HG03196 (cell line): ENCODE measurements around the gene KLHL18.
"Not testable (repeated sequence)": the region's sequence is repeated elsewhere in the genome, so short reads cannot be mapped to it uniquely, and the experiment has no call there.

Source experiments
- ATAC-seq: cut with Tn5 transposase; IDR thresholded peaks from one replicate; pipeline ENCODE4 v1.9.1; 2021; ENCODE audit not compliant: unreplicated experiment

Gene KLHL18

DNA sequence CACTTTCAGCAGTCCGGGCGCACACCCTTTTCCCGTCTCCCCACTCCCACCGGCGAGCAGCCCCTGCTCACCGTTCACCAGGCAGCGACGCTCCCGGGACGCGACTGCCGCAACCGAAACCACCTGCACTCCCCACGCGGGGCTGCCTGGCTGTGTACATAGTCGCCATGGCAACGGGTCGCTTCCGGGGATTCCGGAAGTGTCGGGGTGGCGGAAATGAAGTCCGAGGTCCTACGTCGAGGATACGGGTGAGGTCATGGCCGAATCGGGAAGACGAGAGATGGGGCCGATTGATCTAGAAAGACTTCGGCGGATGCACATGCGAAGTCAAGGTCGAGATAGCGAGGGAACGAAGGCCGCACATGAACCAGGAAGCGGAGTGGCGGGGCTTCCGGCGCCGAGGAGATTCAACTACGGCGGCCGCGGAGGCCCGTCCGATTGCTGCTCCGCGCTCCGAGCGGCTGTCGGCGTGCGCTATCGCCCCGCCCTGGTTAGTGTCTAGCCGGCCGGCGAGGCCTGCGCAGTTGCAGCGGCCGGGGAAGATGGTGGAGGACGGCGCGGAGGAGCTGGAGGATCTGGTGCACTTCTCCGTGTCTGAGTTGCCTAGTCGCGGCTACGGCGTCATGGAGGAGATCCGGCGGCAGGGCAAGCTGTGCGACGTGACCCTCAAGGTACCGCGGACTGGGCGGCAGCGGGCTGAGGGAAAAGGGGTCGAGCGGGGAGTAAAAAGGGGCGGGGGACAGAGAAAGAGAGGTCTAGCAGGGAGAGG is at the start of gene KLHL18, which contains the start of gene KIF9:
Gene KLHL18, plus strand, starts transcription at position 521 of the 769 bp plus-strand sequence. Its CDS starts 22 bp downstream, at position 543.
Gene KIF9, minus strand, starts transcription at position 376 of the 769 bp plus-strand sequence. CDS start 5,425 bp downstream, outside the sequence.
- peak; percentile 83 for ATAC-seq

DNA sequence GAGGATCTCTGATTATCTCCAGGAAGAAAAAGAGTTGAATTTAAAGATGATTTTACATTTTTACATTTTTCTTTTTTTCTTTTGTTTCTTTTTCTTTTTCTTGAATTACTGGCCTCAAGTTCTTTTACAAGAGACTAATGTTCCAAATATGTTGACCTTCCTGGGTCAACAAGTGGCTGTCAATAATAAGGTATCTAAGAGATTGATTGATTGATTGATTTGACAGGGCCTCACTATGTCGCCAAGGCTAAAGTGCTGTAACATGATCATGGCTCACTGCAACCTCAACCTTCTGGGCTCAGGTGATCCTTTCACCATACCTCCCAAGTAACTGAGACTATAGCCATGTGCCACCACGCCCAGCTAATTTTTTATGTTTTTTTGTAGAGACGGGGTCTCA is 44.7 kb upstream of the KLHL18 start:
- no peak for ATAC-seq

DNA sequence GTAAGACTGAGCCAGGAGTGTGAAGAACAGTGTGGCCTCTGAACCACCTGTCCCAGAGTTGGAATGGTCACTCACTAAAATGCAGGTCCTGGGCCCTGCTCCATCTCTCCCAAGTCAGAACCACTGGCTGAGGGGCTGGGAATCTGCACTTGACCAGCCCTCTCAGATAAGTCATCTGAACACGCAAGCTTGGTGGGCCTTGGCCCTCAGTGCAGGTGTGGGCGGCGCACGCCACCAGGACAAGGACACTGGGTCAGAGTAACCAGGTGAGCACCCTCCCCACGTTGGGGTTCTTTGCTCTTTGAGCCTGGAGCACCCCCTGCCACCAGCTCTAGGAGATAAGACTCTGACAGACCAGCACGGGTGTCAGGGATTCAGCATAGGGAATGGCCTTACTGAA is 42.8 kb upstream of the KLHL18 start:
- ATAC-seq: no peak

DNA sequence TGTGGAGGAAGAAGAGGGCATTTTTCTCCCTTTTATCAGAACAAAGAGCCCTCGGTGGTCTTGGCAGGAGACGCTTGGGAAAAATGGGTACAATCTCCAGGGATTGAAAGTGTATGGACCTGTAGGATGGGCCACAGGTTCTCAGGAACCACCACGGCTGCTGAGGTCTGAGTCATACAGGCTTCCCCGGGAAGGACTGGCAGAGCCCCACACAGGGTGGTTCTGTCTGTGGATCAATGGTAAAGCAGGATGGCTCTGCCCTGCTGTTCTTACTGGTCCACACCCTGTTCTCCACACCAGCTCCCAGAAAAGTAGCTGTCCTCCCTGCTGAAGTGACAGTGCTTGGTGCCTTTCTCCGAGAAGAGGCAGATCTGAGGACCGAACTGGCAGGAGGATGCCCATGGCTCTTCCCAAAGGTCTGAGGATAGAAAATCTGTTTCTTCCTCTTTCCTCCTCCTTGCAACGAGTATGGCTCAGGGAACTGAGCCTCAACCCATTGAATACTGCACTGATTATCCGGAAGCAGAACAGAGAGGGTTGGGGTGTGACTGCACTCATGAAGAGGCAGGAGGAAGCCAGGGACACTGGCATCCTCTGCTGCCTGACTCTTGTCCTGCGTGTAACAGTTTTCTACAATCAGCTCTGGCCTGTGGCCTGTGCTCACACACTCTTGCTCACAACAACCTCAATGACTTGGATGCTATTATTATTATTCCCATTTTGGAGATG is 39.2 kb upstream of the KLHL18 start:
- no peak for ATAC-seq

DNA sequence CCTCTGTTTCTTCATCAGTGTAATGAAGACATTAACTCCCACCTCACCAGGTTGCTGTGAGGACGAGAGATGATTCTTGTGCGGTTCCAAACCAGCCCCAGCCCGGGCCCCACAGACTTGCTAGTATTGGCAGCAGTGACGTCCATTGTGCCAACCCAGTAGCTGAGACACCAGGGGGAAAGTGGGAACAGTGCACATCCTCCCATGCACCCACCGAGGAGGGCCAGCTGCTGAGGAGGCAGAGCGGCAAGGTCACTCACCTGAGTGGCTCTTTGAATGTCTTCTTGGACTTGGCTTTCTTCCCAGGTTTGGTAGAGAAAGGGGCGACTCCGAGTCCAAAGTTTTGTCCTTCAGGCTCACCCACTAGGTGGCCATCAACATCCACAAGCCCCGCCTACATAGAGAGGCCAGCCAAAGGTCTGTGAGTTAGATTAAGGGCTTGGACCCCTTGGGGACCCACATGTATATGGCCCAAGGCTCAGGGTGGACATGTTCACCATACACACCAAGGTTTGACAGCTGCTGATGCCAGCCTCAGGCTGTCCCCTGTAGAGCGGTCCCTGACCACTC is 38.1 kb upstream of the KLHL18 start:
- ATAC-seq: no peak

DNA sequence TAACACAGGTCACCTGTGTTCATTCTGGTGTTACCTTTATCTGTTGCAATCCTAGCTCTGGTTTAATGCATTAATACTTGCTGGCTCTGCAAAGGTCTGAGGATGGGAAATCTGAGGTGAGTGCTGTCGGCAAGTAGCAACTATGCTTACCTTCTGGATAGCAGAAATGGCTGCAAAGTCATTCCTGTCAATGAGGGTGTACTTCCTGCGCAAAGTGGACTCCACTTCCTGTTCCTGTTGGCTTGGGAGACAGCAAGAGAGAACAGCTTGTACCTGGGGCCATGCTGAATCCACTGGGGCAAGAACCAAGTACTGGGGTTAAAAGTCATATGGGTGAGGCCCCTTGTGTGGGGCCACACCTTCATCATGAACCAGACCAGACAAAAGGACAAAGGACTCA is 37.5 kb upstream of the KLHL18 start:
- ATAC-seq: no peak

DNA sequence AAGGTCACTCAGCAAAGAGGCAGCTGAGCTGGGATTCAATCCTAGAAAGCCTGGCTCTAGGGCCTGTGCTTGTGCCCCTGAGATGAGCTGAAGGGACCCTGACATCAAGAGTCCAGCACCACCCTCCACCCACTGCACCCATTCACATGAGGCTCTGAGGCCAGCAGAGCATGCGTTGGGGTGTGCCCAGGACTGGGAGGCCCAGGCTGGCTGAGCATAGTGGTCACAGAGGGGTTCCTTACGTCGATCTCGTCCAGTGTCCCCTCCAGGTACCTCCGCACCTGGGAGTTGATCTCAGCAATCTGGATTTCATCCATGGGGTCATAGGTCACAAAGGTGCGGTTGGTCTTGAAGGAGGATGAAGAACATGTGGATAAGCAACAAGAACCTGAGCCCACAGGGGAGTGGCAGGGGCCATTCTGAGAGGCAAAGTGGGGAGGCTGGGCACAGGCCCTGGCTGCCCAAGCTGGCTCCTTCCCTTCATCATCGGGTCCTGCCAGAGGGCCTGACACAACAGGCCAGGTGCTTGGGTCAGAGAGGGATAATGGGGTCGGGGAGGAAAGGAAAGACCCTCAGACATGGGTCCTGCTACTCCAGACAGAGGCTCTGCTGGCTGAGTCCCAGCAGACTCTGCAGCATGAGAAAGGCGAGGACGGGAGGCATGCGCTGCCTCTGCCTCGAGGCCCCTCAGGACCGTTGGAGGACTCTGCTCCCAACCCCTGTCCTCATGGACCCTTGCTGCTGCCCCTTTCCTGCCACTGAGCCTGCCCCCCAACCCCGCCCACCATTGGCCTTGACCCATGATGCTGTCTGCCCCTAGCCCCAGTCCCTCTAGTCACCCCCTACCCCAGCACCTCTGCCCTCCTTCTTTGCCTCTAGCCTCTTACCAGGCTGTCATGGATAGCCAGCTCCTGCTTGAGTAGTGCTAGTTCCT is 35.3 kb upstream of the KLHL18 start:
- ATAC-seq: no peak

DNA sequence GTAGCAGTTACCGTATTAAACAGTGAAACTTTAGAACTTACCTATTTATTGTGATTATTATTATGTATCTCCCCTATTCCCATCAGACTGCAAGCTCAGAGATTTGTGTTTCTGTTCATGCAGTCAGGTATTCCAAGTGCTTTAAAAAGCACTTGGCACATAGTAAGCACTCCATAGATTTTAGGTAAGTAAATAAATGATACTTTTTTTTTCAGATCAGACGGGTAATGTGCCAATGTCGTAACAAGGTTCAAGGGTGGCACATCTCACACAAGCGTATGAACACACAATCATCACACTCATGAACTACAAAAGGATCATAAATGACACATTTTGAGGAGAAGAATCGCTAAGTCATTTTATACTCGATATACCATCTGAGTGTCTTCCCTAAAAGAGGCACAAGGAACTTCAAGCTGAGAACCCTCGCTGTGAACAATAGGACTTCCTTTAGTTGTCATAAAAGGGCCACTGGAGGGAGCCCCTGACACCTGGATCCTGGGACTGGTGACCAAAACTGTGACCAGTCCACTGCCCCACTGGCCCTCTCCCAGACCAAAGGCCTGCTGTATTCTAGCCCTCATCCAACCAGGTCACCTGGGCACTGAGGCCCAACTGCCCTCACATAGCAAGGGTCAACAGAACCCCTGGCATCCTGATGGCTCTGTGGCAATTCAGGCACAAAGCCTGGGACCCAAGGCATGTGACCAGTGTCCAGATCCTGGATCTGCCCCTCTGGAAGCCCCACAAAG is 32.3 kb upstream of the KLHL18 start:
- no peak for ATAC-seq

DNA sequence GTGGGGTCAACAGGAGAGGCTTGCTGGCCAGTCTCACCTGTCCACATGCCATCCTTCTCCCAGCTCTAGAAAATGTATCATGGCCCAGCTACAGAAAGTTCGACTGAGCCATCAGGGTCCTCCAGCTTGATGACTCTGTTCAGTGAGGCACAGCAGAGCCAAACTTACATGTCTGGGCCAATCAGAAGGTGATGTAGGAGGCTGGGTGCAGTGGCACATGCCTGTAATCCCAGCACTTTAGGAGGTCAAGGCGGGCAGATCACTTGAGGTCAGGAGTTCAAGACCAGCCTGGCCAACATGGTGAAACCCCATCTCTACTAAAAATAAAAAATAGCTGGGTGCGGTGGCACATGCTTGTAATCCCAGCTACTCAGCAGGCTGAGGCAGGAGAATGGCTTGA is 31.7 kb upstream of the KLHL18 start:
- ATAC-seq: not testable (repeated sequence)

DNA sequence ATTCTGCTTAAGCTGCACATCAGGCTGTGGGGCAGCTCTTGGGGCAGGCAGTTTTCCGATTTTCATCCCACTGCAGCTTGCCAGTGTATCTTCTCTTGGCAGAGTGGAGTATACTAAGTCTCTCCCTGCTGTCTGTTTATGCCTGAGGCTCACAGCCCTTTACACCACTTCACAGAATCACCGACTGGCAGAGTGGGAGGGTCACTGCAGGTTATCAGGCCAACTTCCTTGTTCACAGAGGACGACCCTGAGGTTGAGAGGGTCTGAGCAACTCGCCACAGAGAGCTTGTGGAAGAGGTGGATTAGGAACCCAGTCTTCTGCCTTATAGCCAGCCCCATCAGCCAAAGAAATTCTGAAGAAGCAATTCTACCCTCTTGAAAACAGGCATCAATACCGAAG is 31.1 kb upstream of the KLHL18 start:
- no peak for ATAC-seq

DNA sequence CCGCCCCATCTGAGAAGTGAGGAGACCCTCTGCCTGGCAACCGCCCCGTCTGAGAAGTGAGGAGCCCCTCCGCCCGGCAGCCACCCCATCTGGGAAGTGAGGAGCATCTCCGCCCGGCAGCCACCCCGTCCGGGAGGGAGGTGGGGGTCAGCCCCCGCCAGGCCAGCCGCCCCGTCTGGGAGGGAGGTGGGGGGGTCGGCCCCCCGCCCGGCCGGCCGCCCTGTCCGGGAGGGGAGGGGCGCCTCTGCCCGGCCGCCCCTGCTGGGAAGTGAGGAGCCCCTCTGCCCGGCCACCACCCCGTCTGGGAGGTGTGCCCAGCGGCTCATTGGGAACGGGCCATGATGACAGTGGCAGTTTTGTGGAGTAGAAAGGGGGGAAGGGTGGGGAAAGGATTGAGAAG is 26.4 kb upstream of the KLHL18 start:
- not testable (repeated sequence) for ATAC-seq

DNA sequence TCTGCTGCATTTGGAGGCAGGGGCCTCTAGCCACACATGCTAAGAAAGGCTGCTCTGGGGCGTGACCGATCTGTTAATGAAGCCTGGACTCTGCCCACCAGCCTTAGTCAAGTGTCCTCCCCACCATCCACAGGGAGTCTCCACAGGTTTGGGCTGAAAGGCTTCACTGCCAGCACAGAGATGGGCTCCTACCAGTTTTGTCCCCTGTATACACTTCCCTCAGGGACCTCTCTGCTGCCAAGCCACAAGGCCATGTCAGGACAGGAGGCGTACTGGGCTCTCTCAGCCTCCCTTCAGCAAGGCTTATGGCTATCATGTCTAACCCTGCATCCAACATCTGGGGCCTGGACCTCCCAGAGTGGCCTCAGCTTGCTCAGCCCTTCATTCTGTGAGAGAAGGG is 23.6 kb upstream of the KLHL18 start:
- no peak for ATAC-seq

DNA sequence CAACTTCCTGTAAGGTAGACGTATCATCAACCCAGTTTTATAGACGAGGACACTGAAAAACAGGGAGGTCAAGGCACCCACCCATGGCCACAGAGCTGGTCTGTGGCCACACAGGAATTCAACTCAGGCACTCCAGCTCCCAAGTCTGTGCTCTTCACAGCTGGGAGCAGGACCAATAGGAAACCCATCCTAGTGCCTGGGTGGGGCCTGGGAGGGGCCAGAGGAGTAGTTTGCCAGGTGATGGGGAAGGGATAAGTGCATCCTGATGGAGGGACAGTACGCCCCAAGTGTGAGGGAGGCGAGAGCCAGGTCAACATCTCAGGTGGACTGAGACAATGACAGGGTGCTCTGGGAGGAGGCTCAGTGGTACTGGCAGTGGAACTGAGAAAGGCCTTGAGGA is 22.1 kb upstream of the KLHL18 start:
- no peak for ATAC-seq

DNA sequence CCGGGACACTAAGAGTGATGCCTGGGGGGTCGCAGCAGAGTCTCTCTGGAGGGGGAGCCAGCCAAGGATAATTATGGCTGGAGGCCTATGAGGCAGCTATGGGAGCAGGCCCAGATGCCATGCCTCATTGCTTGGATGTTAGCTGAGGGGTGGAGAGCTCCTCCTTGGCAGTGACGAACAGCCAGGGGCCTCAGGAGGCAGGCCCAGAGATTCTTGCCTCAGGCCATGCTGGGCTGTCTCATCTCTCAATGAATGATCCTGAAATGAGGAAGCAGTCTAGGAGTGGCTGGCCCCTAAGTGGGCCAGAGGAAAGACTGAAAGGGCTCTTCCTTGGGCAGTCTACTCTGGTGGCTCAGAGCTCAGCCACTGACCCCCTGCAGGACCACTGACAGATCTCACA is 21.4 kb upstream of the KLHL18 start:
- no peak for ATAC-seq

DNA sequence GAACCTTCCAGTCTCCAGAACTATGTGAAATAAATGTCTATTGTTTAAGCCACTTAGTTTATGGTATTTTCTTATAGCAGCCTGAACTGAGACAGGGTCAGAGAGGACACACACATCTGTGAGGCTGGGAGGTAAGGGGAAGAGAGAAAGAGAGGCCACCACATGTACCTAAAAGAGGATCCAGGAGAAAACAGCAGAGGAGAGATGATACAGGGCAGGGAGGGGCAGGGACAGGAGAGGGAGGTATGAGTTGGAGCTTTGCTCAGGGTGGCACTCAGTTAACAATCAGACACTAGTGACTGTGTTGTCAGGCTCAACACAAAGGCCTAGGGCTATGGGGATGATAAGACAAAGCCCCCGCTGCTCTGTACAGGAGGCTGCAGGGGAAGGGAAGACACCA is 17.7 kb upstream of the KLHL18 start:
- no peak for ATAC-seq

DNA sequence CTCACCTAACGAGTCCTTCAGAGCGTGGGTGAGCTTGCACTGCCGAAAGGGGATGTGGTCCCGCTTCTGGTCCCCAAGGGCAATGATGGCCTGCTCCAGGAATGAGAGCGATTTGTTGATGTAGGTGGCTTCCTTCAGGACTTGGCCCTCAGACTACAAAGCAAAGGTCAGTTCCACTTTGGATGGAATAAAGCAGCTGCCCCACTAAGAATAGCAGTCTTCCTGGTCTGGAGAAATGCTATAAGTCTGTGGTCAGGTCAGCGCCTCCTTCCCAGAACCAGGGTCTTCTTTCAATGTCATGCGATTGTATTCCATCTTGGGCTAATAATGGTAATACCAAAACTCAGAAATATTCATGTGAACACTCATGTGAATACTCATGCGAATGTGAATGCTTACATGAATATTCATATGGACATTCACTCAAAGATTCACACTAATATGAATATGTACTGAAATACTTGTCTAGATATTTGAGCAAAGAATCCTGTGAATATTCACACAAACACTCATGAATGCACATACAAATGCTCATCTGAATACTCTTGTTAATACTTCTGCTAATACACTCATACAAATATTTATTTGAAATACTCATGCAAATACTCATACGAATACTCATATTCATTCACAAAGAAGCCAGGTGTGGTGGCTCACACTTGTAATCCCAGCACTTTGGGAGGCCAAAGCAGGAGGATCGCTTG is 16.9 kb upstream of the KLHL18 start:
- ATAC-seq: no peak

DNA sequence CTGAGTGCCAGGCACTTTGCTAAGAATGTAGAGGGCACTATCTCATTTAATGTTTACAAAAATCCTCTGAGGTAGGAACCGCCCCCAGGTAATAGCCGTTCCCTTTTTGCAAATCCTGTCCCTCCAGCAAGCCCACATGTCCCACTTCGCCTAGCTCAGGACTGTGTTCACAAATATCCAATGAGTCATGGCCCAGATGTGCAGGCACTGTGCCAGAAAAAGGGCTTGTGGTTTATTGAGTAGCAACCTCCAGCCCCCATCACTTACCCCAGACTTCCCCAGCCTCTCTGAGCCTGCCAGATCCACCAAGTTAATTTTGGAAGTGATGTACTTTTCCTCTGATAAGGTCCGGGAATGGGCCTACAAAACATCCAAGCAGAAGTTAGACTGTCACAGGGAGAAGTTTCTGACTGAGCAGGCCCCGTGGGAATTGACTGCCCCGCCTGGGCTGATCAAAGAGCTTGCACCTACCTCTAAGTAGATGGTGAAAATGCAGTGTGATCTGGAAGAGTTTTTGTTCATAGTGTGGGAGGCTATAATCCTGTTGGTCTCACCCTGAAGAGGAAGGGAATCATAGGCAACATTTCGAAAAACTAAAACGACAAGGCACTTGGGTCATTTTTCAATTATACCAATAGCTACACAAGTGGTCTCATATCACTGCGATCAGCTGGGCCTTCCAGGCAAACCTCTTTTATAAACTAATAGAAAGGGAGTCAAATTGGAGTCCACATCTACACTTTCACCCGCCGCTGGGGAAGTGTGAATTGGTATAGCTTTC is 15.8 kb upstream of the KLHL18 start:
- no peak for ATAC-seq

DNA sequence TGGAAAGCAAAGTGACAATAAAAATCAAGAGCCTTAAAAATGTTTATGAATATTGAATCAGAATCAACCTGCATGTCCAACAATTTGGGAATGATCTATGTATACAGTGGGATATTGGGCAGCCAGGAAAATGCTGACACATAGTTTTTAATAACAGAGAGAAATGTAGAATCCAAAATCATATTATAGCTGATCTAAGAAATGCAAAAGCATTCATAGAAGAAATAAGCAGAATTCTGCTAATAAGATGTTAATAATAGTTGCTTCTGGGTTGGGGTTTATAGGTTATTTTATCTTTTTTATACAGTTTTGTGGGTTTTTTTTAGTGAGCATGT is 15.3 kb upstream of the KLHL18 start:
- no peak for ATAC-seq

DNA sequence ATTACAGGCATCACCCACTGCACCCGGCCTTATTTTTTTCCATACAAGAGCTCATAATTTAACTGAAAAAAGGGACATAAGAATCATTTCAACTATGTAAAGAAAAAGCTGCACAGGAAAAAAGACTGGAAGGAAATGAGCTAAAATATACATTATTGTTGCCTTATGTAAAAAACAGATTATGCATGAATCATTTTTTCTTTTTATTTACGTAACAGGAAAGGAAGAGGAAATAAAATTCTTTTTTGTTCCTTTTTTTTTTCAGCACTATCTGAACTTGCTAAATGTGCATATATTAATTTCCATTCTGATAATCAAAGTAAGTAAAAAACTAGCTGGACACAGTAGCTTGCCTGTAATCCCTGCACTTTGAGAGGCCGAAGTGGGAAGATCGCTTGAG is 12.2 kb upstream of the KLHL18 start:
- ATAC-seq: no peak
